ENCODE results near the gene TRIP12. TPM values are rescaled to one million over a fixed set of nuclear protein-coding genes. Genes with fewer than 3 reads are reported as not detected.

Gene TRIP12
- total RNA-seq, 1 donor from 2014 or later: 240 TPM

- intact Hi-C loops (cut with micrococcal nuclease): loop anchor here (5.0 kb wide), 1 partner anchor 1814 kb away; no protein-coding TSS in a partner anchor
- Mint-ChIP-seq H3K9me3 (no peaks in the 10 kb centered on the region), H3K27me3 (peaks cover 66% of the 10 kb centered on the region), H3K27ac (no peak overlapping the region), H3K4me1 (peaks cover 5% of the 10 kb centered on the region), H3K36me3 (ENCODE audit: low read depth) (no peaks in the 10 kb centered on the region), H3K4me3 (no peak overlapping the region)
- peak; percentile 74 for DNase-seq
Observed at GRCh38 chr2:229715895-229716507, 205.8 kb downstream of the TRIP12 start.

GRCh38 chr2:229714736-229715541 is 206.9 kb downstream of the TRIP12 start:
- no peaks in the 10 kb centered on the region for H3K36me3 Mint-ChIP-seq (ENCODE audit: low read depth)
- peaks cover 5% of the 10 kb centered on the region for H3K4me1 Mint-ChIP-seq
- H3K4me3 Mint-ChIP-seq: peak overlapping the region; percentile 38
- H3K27me3 Mint-ChIP-seq: peaks cover 74% of the 10 kb centered on the region
- H3K9me3 Mint-ChIP-seq: no peaks in the 10 kb centered on the region
- H3K27ac Mint-ChIP-seq: no peak overlapping the region
- DNase-seq: peak; percentile 79
- intact Hi-C loops (cut with micrococcal nuclease): loop anchor here (5.0 kb wide), 1 partner anchor 1813 kb away; no protein-coding TSS in a partner anchor

- no peaks in the 10 kb centered on the region for H3K36me3 Mint-ChIP-seq (ENCODE audit: low read depth)
- H3K27ac Mint-ChIP-seq: no peak within 1 kb of the TSS
- H3K4me3 Mint-ChIP-seq: peak within 1 kb of the TSS; percentile 38
- H3K4me1 Mint-ChIP-seq: peaks cover 5% of the 10 kb centered on the region
- H3K27me3 Mint-ChIP-seq: peaks cover 77% of the 10 kb centered on the region
- intact Hi-C loops (cut with micrococcal nuclease): no loop called here
- DNase-seq: peak; percentile 85
- H3K9me3 Mint-ChIP-seq: no peaks in the 10 kb centered on the region
Observed at GRCh38 chr2:229714080-229714735, 207.6 kb downstream of the TRIP12 start, which contains the start of gene DNER. DNER (minus strand) TSS chr2:229714555; CDS start chr2:229714423, 132 bp downstream.

Other genes starting within 250 kb of the TRIP12 start
- not detected in 2 replicates for gene DNER, start 207.5 kb downstream of the TRIP12 start, total RNA-seq
- gene FBXO36, start 494 bp upstream of the TRIP12 start, total RNA-seq: 0.71 and 0.77 TPM in 2 replicates
- 4.0 and 5.1 TPM in 2 replicates for gene SLC16A14, start 146.9 kb upstream of the TRIP12 start, total RNA-seq